K562 (cell line): ENCODE results near the gene IFT22. TPM values are rescaled to one million over a fixed set of nuclear protein-coding genes. Genes with fewer than 3 reads are reported as not detected.

ENCODE experiments used
- ATAC-seq: fragments of 200-7000 bp; cut with Tn5 transposase; 3 replicates; pipeline ENCODE4 v1.9.1; 2020; ENCODE audit warnings: moderate library complexity
- BruUV-seq: library from RNA; stranded (reverse); fragments of 400-500 nt; replicated peaks from 2 replicates; lab custom pipeline; 2021; lab: Mats Ljungman, UMichigan
- CTCF ChIA-PET: fragments of 300-600 bp; formaldehyde crosslinking; extraction: SDS; loops from one replicate; lab custom pipeline; 2021; ENCODE audit warnings: low intra/inter-chr PET ratio; lab: Yijun Ruan, JAX
- POLR2A ChIA-PET: fragments of 300-600, 350-650 bp; sonication (Branson Sonifier 250); formaldehyde crosslinking; extraction: SDS; loops from one replicate; lab custom pipeline; 2021; ENCODE audit warnings: antibody characterized with exemption, inconsistent platforms; lab: Yijun Ruan, JAX
- DNase-seq, 4 experiments: peaks; one replicate each; pipeline versions ENCODE4 v3.0.0 to v3.0.0-alpha.2; 2011 to 2018; ENCODE audit warnings: low spot score in 3 of 4, mixed read lengths in 3 of 4; ENCODE audit errors: extremely low read depth in 1 of 4
- FAIRE-seq: peaks from 2 replicates; lab custom pipeline; 2011; peaks lifted over from hg19 to GRCh38; lab: Jason Lieb, UNC
- H2AFZ ChIP-seq: 2 replicates; pipeline ENCODE4 v1.6.0; 2011; ENCODE audit warnings: low read depth, low read length, control low read depth, inconsistent platforms
- H3K27ac ChIP-seq: fragments of 200-600 bp; 3 replicates; pipeline ENCODE4 v1.8.0; 2011; ENCODE audit warnings: low read depth, mild to moderate bottlenecking, control low read depth, inconsistent platforms, low read length, moderate library complexity, mixed read lengths; ENCODE audit errors: extremely low read depth
- H3K27me3 ChIP-seq, 2 experiments: fragments of 300-600 bp in 1 of 2; 2 replicates in 1 of 2; 3 replicates in 1 of 2; pipeline versions ENCODE4 v1.6.0 to v1.8.0; 2011; ENCODE audit warnings: inconsistent platforms in 2 of 2, low read length in 2 of 2, mild to moderate bottlenecking in 1 of 2, mixed read lengths in 1 of 2, moderate library complexity in 1 of 2; ENCODE audit not compliant: control insufficient read depth in 2 of 2, insufficient read depth in 2 of 2
- H3K36me3 ChIP-seq: fragments of 300-600 bp; 3 replicates; pipeline ENCODE4 v1.8.0; 2011; ENCODE audit warnings: mild to moderate bottlenecking, low read length, inconsistent platforms; ENCODE audit not compliant: control insufficient read depth, insufficient read depth
- H3K4me1 ChIP-seq, 2 experiments: fragments of 200-600 bp in 1 of 2; replicated peaks in 1 of 2; 2 replicates in 1 of 2; 3 replicates in 1 of 2; pipeline versions ENCODE4 v1.5.1 to v1.8.0; 2011; ENCODE audit warnings: inconsistent platforms in 2 of 2, low read length in 2 of 2, mild to moderate bottlenecking in 1 of 2, mixed read lengths in 1 of 2, moderate library complexity in 1 of 2; ENCODE audit not compliant: control insufficient read depth in 2 of 2, insufficient read depth in 2 of 2
- H3K4me2 ChIP-seq: 2 replicates; pipeline ENCODE4 v1.6.1; 2011; ENCODE audit warnings: low read length, control low read depth, inconsistent platforms, mixed read lengths; ENCODE audit not compliant: insufficient read depth
- H3K4me3 ChIP-seq: fragments of 200-600 bp; sonication (generic), shearing (Covaris generic); 2 replicates; pipeline ENCODE4 v1.5.1; 2016; ENCODE audit warnings: control low read depth, inconsistent platforms
- H3K79me2 ChIP-seq: fragments of 200-600 bp; 3 replicates; pipeline ENCODE4 v1.8.0; 2011; ENCODE audit warnings: low read length, inconsistent platforms; ENCODE audit not compliant: control insufficient read depth, insufficient read depth
- H3K9ac ChIP-seq, 2 experiments: 2 replicates each; pipeline versions ENCODE4 v1.6.0 to v1.6.1; 2011; ENCODE audit warnings: low read depth in 2 of 2, low read length in 2 of 2, control low read depth in 1 of 2, inconsistent platforms in 1 of 2, mild to moderate bottlenecking in 1 of 2, mixed read lengths in 1 of 2; ENCODE audit not compliant: insufficient read depth in 1 of 2
- H3K9me1 ChIP-seq: one replicate; pipeline ENCODE4 v1.6.0; 2011; ENCODE audit warnings: inconsistent platforms, mild to moderate bottlenecking, low read length, moderate library complexity; ENCODE audit not compliant: control insufficient read depth, insufficient read depth
- H3K9me3 ChIP-seq: replicated peaks from 2 replicates; pipeline ENCODE4 v1.5.1; 2011; ENCODE audit warnings: low read depth, low read length, inconsistent platforms; ENCODE audit not compliant: control insufficient read depth, insufficient read depth
- H4K20me1 ChIP-seq: replicated peaks from 2 replicates; pipeline ENCODE4 v1.6.1; 2011; ENCODE audit warnings: low read length, inconsistent platforms, mixed read lengths; ENCODE audit not compliant: control insufficient read depth, insufficient read depth
- ASH1L ChIP-seq: fragments of 450-650 bp; IDR thresholded peaks from 2 replicates; pipeline ENCODE4 v1.6.1; 2018; ENCODE audit warnings: borderline replicate concordance, mild to moderate bottlenecking, low read depth; ENCODE audit not compliant: partially characterized antibody
- ATF1 ChIP-seq, 2 experiments: fragments of 450-650 bp in 1 of 2; IDR thresholded peaks; 2 replicates each; pipeline ENCODE4 v1.6.1; 2016; ENCODE audit warnings: missing compliant biosample characterization in 1 of 2, missing genetic modification characterization in 1 of 2
- CHD2 ChIP-seq: IDR thresholded peaks from 2 replicates; pipeline ENCODE4 v1.6.1; 2011; ENCODE audit warnings: low read depth, low read length
- CTBP1 ChIP-seq: fragments of 450-650 bp; IDR thresholded peaks from 2 replicates; pipeline ENCODE4 v1.6.1; 2016; ENCODE audit warnings: borderline replicate concordance
- FOXA1 ChIP-seq: fragments of 450-650 bp; IDR thresholded peaks from 2 replicates; pipeline ENCODE4 v1.6.1; 2016; ENCODE audit warnings: mild to moderate bottlenecking, borderline replicate concordance
- KLF6 ChIP-seq: fragments of 250-450 bp; sonication (Bioruptor Pico); IDR thresholded peaks from 2 replicates; pipeline ENCODE4 v1.4.0; 2020; ENCODE audit warnings: mild to moderate bottlenecking, moderate library complexity, borderline replicate concordance
- MCM7 ChIP-seq, 2 experiments: fragments of 450-650 bp; IDR thresholded peaks; 2 replicates each; pipeline ENCODE4 v1.6.1; 2016 to 2018
- MEIS2 ChIP-seq: fragments of 450-650 bp; IDR thresholded peaks from 2 replicates; pipeline ENCODE4 v1.6.1; 2014; ENCODE audit warnings: mild to moderate bottlenecking; ENCODE audit not compliant: partially characterized antibody
- MTA1 ChIP-seq: fragments of 450-650 bp; IDR thresholded peaks from 2 replicates; pipeline ENCODE4 v1.6.1; 2017; ENCODE audit warnings: borderline replicate concordance
- PHB ChIP-seq: fragments of 250-450 bp; sonication (Bioruptor Pico); IDR thresholded peaks from 2 replicates; pipeline ENCODE4 v1.5.0; 2021
- PPARD ChIP-seq: fragments of 250-450 bp; sonication (Bioruptor Pico); IDR thresholded peaks from 2 replicates; pipeline ENCODE4 v1.8.0; 2022; ENCODE audit warnings: inconsistent platforms, mild to moderate bottlenecking, moderate library complexity
- ZNF124 ChIP-seq: sonication (generic); formaldehyde crosslinking; IDR thresholded peaks from 2 replicates; pipeline ENCODE4 v1.8.1; 2022; ENCODE audit warnings: missing genetic modification reagents
- WGBS: fragments of 100-300 bp; shearing (Covaris generic); methylation state at CpG from one replicate; pipeline ENCODE4 v1.1.6; 2016; ENCODE audit warnings: low coverage, mixed read lengths; ENCODE audit not compliant: insufficient coverage; ENCODE audit errors: missing lambda C conversion rate; 5-methylcytosine and 5-hydroxymethylcytosine counted together
- in situ Hi-C: fragments of 300-500 bp; cut with MboI; formaldehyde crosslinking; loops from 4 replicates; pipeline ENCODE4 v1.15.0; 2018; ENCODE audit warnings: inconsistent platforms, mixed read lengths
- intact Hi-C: fragments of 100-400 bp; cut with micrococcal nuclease; formaldehyde crosslinking; loops from 2 replicates; pipeline ENCODE4 v1.14.2; 2022
- polyA plus RNA-seq, 8 experiments: library from polyadenylated mRNA; depleted of rRNA in 4 of 8; stranded (reverse) in 5 of 8; unstranded in 3 of 8; fragments of >200 nt; fragmentation: Nextera tagmentation in 2 of 8; fragmentation: Illumina TruSeq in 1 of 8; extraction: Ambion mirVana in 2 of 8; extraction: Trizol in 1 of 8; gene quantifications; 2 replicates each; pipeline versions ENCODE4 v1.2.1 to v1.2.3, GENCODE V29; 2011 to 2014; ENCODE audit warnings: inconsistent platforms in 1 of 8, missing spikeins in 1 of 8
- total RNA-seq, 7 experiments: library from RNA; depleted of rRNA in 6 of 7; stranded (reverse); fragments of >200 nt in 6 of 7; fragmentation: Illumina TruSeq in 2 of 7; extraction: Trizol in 2 of 7; gene quantifications; 2 replicates each; pipeline versions ENCODE4 v1.2.1 to v1.2.3, GENCODE V29; 2011 to 2021; ENCODE audit warnings: low replicate concordance in 1 of 7
- TF ChIP-seq, protein P1 (sequence below), 2 experiments: fragments of 450-650 bp in 1 of 2; sonication (generic) in 1 of 2; formaldehyde crosslinking in 1 of 2; IDR thresholded peaks; 2 replicates each; pipeline versions ENCODE4 v1.7.1 to v1.9.0; 2016 to 2022; ENCODE audit warnings: inconsistent platforms in 1 of 2, mild to moderate bottlenecking in 1 of 2, missing genetic modification reagents in 1 of 2

Gene IFT22
- total and polyA plus RNA-seq, 9 of the 15 experiments (the other 6 are each of a cell fraction or from before 2014, with no cell fraction given): 6.3 to 18.2 (median 7.7) TPM

DNA sequence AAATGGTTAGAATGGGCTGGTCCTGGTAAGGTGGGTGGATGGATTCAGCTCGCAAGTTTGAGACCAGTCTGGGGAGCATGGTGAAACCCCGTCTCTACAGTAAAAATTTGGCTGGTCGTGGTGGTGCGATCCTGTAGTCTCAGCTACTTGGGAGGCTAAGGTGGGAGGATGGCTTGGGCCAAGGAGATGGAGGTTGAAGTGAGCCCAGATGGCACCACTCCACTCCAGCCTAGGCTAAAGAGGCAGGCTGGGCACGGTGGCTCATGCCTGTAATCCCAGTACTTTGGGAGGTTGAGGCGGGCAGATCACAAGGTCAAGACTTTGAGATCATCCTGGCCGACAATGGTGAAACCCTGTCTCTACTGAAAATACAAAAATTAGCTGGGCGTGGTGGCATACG, 15.3 kb downstream of the IFT22 start (continued):
- TF ChIP-seq KLF6 (CRISPR knock-in tag) (no peak), FOXA1 (no peak), PPARD (no peak)

DNA sequence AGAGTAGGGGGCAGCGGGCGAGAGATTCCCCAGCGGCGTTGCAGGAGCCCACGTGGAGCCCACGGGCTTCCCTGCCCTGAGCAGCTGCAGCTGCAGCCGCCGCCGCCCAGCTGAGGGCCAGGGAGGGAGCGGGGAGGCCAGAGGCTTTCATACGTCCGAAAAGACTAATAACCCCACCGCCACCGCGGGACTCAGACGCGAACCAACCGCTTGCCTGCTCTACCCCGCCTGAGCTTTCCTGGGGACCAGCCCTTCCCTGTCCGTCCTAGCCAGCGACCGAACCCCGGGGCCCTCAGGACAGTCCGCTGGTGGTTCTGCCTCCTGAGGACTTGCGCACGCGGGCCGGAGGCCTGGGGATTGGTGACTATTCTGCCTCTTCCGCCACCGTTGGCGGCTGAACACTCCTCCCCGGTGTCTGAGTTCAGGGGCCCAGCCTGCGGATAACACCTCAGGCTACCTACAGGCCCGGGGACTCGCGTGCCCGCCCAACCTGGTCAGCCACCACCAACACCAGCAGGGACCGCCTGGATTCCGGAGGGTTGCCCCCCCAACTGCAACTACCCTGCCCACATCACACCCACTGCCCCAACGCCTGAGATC, 18.4 kb downstream of the IFT22 start:
- no peak for ATAC-seq
- WGBS: 36% methylated on average over 36 of the region's 40 CpGs
- Histone ChIP-seq H3K9me1 (no peaks in the 10 kb centered on the region), H3K4me1 (peaks cover 0 to 19% of the 10 kb centered on the region in 2 experiments; a peak in 2 of 5 replicates), H3K9me3 (peaks cover 13% of the 10 kb centered on the region), H3K9ac (no peak overlapping the region), H3K79me2 (peaks cover 1% of the 10 kb centered on the region; the same call in 2 of the 3 replicates), H3K27me3 (peaks cover 16 to 49% of the 10 kb centered on the region in 2 experiments; a peak in 4 of 5 replicates), H4K20me1 (no peaks in the 10 kb centered on the region), H3K4me2 (no peak overlapping the region), H3K36me3 (no peaks in the 10 kb centered on the region), H2AFZ (no peak overlapping the region), H3K27ac (no peak overlapping the region), H3K4me3 (no peak overlapping the region)
- CTCF ChIA-PET: no interaction called here
- FAIRE-seq: no peak
- intact Hi-C loops (no loop called here), in situ Hi-C loops (no loop called here)
- peak in 1 of 4 experiments; percentile 6 for DNase-seq
- POLR2A ChIA-PET: no interaction called here
- no TSS peak for BruUV-seq
- TF ChIP-seq MTA1 (no peak), MEIS2 (no peak), ZNF124 (no peak), MCM7 (IDR thresholded peaks at IDR 0.05) (no peak), ATF1 (CRISPR knock-in tag; IDR thresholded peaks at IDR 0.05) (no peak), ATF1 (tag; IDR thresholded peaks at IDR 0.05) (no peak), PHB (no peak), CHD2 (no peak), CTBP1 (no peak), ASH1L (no peak)
- TF ChIP-seq, protein P1, sequence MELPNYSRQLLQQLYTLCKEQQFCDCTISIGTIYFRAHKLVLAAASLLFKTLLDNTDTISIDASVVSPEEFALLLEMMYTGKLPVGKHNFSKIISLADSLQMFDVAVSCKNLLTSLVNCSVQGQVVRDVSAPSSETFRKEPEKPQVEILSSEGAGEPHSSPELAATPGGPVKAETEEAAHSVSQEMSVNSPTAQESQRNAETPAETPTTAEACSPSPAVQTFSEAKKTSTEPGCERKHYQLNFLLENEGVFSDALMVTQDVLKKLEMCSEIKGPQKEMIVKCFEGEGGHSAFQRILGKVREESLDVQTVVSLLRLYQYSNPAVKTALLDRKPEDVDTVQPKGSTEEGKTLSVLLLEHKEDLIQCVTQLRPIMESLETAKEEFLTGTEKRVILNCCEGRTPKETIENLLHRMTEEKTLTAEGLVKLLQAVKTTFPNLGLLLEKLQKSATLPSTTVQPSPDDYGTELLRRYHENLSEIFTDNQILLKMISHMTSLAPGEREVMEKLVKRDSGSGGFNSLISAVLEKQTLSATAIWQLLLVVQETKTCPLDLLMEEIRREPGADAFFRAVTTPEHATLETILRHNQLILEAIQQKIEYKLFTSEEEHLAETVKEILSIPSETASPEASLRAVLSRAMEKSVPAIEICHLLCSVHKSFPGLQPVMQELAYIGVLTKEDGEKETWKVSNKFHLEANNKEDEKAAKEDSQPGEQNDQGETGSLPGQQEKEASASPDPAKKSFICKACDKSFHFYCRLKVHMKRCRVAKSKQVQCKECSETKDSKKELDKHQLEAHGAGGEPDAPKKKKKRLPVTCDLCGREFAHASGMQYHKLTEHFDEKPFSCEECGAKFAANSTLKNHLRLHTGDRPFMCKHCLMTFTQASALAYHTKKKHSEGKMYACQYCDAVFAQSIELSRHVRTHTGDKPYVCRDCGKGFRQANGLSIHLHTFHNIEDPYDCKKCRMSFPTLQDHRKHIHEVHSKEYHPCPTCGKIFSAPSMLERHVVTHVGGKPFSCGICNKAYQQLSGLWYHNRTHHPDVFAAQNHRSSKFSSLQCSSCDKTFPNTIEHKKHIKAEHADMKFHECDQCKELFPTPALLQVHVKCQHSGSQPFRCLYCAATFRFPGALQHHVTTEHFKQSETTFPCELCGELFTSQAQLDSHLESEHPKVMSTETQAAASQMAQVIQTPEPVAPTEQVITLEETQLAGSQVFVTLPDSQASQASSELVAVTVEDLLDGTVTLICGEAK (IDR thresholded peaks at IDR 0.05): no peak
- TF ChIP-seq, protein P1 (CRISPR knock-in tag; IDR thresholded peaks at IDR 0.05): no peak
